Measurements from ENCODE around the gene HOXB2. TPM values are rescaled to one million over a fixed set of nuclear protein-coding genes. Genes with fewer than 3 reads are reported as not detected.

HOXB2 gene
- total RNA-seq, 3 donors from 2014 or later: 0.93 to 32.4 (median 3.3) TPM

DNA sequence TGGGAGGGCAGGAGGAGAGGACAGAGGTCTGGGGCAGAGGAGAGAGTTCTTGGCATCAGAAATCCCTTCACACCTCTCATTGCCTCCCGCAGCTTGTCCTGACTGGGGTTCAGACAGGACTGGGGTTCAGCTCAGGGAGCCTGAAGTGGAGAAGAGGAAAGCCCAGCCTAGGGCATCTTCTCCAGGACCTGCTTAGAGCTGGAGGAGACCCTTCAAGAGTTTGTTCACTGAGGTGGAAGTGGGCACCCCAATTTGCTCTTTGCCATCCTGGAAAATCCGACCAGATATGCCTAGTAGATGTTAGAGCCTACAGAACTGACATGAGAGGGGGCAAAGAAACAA lies 43.1 kb upstream of the HOXB2 start:
- Histone ChIP-seq H3K4me1 (ENCODE audit: low read depth) (peaks cover 43% of the 10 kb centered on the region), H3K4me3 (no peak overlapping the region), H3K9me3 (no peaks in the 10 kb centered on the region), H3K36me3 (ENCODE audit: low read depth) (no peaks in the 10 kb centered on the region)
- TF ChIP-seq, protein P1, sequence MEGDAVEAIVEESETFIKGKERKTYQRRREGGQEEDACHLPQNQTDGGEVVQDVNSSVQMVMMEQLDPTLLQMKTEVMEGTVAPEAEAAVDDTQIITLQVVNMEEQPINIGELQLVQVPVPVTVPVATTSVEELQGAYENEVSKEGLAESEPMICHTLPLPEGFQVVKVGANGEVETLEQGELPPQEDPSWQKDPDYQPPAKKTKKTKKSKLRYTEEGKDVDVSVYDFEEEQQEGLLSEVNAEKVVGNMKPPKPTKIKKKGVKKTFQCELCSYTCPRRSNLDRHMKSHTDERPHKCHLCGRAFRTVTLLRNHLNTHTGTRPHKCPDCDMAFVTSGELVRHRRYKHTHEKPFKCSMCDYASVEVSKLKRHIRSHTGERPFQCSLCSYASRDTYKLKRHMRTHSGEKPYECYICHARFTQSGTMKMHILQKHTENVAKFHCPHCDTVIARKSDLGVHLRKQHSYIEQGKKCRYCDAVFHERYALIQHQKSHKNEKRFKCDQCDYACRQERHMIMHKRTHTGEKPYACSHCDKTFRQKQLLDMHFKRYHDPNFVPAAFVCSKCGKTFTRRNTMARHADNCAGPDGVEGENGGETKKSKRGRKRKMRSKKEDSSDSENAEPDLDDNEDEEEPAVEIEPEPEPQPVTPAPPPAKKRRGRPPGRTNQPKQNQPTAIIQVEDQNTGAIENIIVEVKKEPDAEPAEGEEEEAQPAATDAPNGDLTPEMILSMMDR (IDR thresholded peaks at IDR 0.05): no peak
- intact Hi-C loops (cut with DNase I, micrococcal nuclease): no loop called here
- ATAC-seq (no peak), DNase-seq (no peak)

DNA sequence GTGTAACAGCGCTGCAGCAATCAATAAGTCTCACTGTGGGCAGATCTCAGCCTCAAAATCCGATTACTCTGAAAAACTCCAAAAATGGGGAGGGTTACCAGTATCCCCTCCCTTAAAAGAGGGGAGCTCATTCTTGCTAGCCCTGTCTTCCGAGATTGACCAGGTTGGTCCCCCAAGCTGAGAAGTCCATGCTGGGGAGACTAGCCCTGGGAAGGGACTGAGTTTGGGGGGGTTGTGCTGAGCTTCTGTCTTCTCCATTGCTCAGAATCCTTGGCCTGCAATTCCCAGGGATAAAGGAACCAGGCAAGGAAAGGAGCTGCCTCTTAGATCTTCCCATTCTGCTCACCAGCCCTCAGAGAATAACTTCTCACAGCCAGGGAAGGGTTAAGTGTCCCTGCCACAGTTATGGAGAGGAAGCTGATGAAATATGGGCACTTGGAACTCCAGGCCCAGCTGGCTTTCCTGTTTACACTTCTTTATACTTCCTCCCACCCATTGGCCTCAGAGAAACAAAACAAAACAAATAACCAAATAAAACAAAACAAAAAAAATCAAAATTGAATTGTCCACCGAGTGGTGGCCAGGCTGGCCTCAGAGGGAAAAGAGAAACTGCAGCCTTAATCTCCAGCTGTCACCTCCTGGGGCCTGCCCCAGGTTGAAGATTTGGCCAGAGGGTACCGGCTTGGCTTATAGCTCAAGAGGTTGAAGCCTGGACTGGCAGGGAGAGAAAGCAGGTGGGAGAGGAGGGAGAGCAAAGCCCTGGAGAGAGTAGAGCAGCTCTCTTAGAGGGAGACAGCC lies 42.6 kb upstream of the HOXB2 start:
- no peaks in the 10 kb centered on the region for H3K36me3 ChIP-seq (ENCODE audit: low read depth)
- no peak for ATAC-seq
- intact Hi-C loops (cut with DNase I, micrococcal nuclease): no loop called here
- H3K9me3 ChIP-seq: no peaks in the 10 kb centered on the region
- no peak for DNase-seq
- peaks cover 47% of the 10 kb centered on the region for H3K4me1 ChIP-seq (ENCODE audit: low read depth)
- H3K4me3 ChIP-seq: no peak overlapping the region
- TF ChIP-seq, protein P1 (IDR thresholded peaks at IDR 0.05): no peak

DNA sequence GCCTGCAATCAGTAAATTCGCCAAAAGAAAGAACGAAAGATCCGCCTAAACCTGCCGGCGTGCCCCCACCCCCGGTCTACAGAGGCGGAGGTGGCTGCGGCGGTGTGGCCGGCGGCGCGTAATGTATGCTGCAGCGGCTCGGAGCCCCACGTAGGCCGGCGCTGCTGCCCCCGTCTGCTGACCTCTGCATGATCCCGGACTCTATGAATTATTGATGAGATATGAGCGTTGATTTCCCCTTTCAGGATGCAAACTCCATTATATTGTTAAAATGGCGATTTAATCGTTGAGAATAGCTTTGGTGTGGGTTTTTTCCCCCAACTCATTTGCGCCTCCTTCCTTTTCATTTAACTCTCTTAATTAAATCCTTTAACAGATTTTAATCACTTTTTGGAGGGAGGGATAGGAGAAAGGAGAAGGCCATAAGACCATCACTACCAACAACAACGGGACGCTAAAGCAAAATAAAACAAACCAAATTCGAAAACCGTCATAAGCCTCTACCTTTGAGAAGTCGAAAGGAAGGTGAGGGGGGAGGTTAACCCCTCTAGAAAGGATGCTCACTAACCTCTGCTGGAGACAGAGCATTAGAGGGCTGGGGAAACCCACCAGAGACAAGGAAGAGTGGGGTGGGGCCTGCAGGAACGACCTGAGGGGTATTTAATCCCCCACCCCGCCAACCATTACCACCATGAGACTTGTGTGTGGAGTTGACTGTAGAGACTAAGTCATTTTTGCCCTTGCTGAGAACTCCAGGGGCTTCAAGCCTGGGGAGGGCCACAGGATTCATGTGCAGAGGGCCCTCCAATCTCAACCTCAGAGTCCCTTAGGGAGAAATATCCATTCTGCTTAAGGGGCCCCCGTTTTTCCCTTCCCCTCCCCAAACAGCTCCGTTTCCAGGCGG lies 41.7 kb upstream of the HOXB2 start:
- ATAC-seq: no peak
- peaks cover 48% of the 10 kb centered on the region for H3K4me1 ChIP-seq (ENCODE audit: low read depth)
- peak in 1 of 3 donors; percentile 48 for DNase-seq
- TF ChIP-seq, protein P1 (IDR thresholded peaks at IDR 0.05): no peak
- no peak overlapping the region for H3K4me3 ChIP-seq
- intact Hi-C loops (cut with DNase I, micrococcal nuclease): no loop called here
- no peaks in the 10 kb centered on the region for H3K9me3 ChIP-seq
- no peaks in the 10 kb centered on the region for H3K36me3 ChIP-seq (ENCODE audit: low read depth)

DNA sequence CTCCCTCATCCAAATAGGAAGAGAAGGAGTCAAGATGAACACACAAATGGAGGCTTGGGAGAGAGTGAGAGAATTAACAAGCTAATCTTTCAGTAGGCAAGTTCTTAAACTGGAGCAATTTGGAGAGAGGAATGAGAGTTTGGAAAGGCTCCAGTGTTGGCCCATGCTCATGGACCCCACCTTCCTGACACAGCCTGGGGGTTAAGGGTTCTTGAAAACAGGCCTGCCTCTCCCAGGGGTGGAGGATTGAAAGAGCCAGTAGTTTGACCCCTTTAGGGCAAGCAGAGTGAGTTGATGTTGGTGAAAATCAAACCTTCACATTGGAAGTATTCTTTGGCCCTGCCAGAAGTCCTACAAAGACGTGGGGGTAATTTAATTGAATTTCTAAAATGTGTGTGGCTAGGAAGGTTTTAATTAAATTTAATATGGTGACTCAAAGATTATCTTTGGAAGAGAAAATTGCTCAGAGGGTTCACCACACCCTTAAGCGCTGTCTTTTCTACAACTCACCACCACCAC lies 39.4 kb upstream of the HOXB2 start:
- Histone ChIP-seq H3K4me3 (no peak overlapping the region), H3K9me3 (no peaks in the 10 kb centered on the region), H3K36me3 (ENCODE audit: low read depth) (no peaks in the 10 kb centered on the region), H3K4me1 (ENCODE audit: low read depth) (peaks cover 50% of the 10 kb centered on the region)
- ATAC-seq (no peak), DNase-seq (no peak)
- intact Hi-C loops (cut with DNase I, micrococcal nuclease): no loop called here
- TF ChIP-seq, protein P1 (IDR thresholded peaks at IDR 0.05): no peak

DNA sequence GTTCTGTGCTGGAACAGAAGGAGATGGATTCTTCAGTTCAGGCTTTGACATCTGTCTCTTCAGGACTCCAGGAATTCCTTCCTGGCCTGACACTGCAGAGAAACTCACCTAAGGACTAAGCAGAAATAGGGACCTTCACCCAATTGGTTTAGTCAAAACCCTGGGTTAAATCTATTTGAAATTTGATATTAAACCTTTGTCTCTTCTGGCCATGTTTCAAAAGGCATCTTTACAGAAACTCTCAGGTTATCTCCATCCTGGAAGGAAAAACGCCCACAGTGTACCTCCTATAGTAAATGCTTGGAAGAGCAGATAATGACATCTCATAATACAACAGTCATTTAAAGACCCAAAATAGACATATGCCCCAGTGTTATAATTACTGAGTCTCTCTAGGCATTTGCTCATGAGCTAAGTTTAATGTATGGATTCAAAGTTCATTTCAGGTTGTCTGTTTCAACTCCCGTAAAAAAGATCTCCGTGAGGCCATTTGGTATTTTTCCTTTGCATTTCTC lies 38.9 kb upstream of the HOXB2 start:
- H3K4me1 ChIP-seq (ENCODE audit: low read depth): peaks cover 55% of the 10 kb centered on the region

More for the DNA sequence above, 38.9 kb upstream of the HOXB2 start:
- TF ChIP-seq, protein P1 (IDR thresholded peaks at IDR 0.05): no peak
- ATAC-seq (no peak), DNase-seq (no peak)
- Histone ChIP-seq H3K4me3 (no peak overlapping the region), H3K36me3 (ENCODE audit: low read depth) (no peaks in the 10 kb centered on the region), H3K9me3 (no peaks in the 10 kb centered on the region)
- intact Hi-C loops (cut with DNase I, micrococcal nuclease): no loop called here

All from mucosa of descending colon (tissue), 3 donors.